Activated T-helper 9 cell treated with anti-CD3 and anti-CD28 coated beads, Interleukin-2, amount 50 U/mL, for 16 hours (primary cell): ENCODE results near the gene TARM1.

Source experiments
- DNase-seq: peaks from one replicate; pipeline ENCODE4 v3.0.0-alpha.2; 2020; ENCODE audit warnings: low read depth

Gene TARM1

DNA sequence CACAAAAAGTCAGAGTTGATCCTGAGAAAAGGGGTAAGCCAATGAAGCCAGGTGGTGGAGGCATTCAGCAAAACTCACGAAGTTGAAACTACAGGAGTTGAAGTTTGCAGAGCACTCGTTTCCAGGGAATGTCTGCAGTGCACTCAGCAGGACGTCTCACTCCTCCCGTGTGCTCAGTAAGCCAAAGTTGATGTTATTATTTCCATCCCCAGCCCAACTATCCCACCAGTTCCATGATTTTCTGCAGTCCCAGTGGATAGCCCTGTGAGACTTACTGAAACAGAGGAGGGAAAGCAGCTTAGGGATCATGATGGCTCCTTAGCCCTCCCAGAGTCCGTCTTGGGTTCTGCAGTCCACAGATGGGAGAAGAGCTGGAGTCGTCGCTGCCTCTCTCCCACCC is at the start of gene TARM1:
Gene TARM1 (minus strand): TSS at position 334 of the 400 bp plus-strand sequence. CDS start 25 bp downstream, at position 309.
- DNase-seq: no peak

DNA sequence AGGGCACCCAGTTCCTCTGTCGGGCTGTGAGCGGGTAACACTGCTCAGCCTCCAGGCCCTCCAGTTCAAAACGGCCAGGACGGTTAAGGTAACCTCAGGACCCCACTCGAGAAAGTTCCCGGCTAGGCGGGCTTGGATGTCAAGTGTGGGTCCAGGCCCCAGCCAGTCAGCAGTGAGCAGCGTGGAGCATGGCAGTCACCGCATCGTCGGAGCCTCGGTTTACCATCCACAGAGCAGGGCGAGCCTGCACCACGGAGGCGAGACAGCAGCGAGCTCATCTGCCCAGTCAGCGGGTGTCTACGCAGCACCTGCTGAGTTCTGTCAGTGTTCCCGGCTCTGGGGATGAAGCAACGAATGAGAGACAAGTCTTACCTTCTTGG is 48.4 kb upstream of the TARM1 start:
- DNase-seq: no peak

DNA sequence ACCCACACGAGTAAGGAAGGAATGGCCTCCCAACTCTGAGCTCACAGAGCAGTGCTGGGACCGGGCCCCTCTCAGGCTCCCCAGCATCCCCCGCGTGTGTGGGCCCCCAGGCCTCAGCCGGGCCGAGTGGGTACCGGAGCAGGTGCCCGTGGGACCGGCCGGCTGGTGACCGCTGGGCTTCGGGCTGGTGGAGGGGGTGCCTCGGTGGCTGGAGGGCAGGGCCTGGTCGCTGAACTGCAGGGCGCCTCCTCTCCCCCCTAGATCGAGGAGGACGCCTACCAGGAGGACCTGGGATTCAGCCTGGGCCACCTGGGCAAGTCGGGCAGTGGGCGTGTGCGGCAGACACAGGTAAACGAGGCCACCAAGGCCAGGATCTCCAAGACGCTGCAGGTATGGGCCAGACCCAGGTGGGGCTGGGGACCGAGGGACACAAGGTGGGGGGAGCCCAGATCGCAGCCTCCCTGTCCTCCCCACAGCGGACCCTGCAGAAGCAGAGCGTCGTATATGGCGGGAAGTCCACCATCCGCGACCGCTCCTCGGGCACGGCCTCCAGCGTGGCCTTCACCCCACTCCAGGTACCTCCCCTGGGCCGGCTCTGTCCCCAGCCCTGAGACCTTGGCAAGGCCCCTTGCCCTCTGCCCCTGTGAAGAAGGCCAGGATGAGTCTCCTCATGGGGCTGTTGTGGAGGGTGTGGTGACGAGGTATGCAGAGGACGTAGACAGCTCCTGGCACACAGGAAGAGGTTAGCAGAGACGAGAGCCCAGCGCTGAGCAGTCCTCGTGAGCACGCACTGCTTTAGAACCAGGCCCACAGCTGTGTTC is 47.8 kb upstream of the TARM1 start:
- DNase-seq: no peak

DNA sequence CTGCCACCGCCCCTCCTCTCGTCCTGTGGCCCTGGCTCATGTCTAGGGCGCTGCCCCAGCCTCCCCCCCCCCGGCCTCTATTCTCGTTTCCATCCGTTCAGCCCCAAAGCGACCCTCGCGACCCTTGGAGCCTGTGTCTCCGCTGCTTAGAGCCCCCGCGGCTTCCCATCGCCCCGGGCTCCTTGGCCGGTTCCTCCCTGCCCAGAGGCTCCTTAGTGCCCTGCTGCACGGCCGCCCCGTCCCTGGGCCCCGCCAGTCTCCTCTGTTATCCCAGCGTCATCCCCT is 47.2 kb upstream of the TARM1 start:
- DNase-seq: no peak

DNA sequence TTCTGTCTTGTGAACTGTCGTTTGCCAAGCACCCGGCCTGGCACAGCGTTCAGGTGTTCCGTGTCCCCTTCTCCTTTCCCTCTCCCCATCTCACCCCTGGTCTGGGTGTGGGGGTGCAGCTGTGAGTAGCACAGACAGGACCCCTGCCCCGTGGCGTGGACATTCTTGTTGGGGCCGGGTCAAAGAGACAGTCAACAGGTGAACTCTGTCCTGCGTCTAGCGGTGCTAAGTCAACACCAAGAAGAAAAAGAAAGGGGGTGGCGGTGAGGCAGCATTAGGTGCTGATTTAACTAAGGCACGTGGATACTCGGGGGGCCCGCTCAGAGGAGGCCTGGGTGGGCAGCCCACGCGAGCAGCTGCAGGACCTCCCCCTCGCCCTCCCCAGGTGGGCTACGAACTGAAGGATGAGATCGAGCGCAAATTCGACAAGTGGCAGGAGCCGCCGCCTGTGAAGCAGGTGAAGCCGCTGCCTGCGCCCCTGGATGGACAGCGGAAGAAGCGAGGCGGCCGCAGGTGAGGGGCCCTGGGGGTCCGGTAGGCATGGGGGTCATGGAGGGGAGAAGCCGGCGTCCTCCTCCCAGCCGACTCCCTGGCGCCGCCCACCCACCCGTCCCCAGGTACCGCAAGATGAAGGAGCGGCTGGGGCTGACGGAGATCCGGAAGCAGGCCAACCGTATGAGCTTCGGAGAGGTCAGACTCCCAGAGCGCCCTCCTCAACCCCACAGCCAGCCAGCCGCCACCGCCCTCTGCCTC is 46.7 kb upstream of the TARM1 start:
- DNase-seq: no peak

DNA sequence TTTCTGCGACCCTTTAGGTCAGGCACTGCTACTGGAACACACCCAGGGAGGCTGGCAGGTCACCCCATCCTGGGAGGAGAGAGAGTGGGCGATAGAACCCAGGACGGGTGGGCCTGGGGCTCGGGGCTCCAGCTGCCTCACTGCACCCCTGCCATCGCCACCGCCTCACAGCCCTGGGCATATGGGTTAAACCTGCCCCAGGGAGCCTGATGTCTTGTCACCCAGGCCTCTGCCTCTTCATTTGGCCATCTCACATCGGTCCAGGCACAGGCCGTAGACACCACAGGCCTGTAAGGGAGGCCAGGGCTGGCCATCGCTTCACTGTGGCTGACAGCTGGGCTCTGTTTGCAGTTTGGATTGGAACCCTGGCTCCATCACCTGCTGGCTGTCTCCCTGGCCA is 44.5 kb upstream of the TARM1 start:
- no peak for DNase-seq

DNA sequence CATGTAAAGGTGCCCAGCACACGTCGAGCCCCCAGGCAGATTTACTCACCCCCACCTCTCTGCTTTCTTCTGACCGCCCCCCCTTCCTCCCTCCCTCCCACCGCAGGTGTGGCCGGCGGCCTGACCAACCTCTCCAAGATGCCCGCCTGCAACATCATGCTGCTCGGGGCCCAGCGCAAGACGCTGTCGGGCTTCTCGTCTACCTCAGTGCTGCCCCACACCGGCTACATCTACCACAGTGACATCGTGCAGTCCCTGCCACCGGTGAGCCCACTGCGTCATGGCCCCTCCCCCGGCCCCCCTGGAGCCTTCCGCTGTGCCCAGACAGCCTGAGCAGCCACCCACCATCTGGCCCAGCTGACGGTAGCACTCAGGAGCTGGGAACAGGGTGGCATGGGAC is 43.2 kb upstream of the TARM1 start:
- no peak for DNase-seq

DNA sequence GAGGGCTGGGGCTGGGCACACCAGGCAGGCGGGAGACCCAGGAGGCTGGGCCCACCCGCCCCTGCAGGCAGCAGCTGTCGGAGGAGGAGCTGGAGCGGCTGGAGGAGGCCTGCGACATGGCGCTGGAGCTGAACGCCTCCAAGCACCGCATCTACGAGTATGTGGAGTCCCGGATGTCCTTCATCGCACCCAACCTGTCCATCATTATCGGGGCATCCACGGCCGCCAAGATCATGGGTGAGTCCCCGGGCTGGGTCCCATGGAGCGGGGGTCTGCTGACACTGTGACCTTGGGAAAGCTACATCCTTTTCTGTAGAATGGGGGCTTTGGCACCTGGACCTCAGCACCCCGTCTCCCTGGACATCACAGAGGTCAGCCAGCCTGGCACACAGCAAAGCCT is 42.5 kb upstream of the TARM1 start:
- DNase-seq: no peak

DNA sequence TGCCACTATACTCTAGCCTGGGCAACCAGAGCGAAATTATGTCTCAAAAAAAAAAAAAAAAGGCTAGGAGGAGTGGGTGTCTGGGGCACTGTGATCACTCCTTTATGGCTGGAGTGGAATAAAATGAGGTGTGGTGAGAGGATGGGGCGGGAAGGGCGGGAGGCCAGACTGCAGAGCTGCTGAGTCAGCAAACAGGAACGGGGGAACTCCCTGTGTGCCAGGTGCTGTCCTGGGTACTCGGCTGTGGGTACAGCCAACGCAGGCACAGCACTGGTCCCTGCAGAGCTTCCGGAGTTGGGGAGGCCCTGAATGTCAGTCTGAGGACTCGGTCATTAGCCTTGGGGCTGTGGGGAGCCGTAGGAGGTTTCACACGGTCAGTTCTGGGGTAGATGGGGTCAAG is 40.1 kb upstream of the TARM1 start:
- no peak for DNase-seq

DNA sequence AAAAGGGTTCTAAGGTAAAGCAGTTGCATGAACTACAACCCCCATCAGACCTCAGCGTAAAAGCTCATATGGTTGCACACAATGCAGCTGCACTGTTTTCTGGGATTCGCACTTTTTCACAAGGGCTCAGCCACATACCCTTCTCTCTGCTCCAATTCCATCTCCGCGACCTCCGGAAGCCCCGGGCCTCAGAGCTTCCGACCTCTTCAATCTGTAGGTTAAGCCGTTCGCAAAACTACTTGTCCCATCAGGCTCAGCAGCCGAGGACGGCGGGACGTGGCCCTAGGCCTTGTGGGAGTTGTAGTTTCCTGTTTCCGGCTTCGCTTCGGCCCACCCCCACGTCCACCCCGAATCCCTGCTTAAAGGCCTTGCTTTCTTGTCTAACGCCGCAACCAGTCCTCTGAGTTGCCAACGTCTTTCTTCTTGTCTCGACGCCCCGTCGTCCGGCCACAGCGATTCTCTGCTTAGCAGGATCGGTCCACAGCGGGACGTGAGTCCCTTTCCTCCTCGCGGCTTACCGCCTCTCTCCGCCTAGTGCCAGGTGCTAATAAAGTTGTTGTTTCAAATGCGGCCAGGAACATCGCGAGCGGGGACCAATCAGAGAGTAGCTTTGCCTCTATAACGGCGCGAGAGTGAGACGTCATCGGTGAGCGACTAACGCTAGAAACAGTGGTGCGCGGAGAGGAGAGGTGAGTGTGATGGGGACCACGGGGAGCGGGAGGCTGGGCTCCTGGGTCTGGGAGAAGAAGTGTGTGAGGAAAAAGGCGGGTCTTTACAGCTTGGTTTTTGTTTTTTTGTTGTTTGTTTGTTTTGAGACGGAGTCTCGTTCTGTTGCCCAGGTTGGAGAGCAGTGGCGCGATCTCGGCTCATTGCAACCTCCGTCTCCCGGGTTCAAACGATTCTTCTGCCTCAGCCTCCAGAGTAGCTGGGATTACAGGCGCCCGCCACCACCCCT is 34.2 kb upstream of the TARM1 start, which contains the start of the genes PRPF31 and TFPT:
Gene PRPF31 (plus strand): TSS at position 646 of the 955 bp plus-strand sequence. CDS start 2,525 bp downstream, outside the sequence.
Gene TFPT (minus strand): TSS at position 549 of the 955 bp plus-strand sequence. CDS start 388 bp downstream, at position 161.
- DNase-seq: peak; percentile 92

DNA sequence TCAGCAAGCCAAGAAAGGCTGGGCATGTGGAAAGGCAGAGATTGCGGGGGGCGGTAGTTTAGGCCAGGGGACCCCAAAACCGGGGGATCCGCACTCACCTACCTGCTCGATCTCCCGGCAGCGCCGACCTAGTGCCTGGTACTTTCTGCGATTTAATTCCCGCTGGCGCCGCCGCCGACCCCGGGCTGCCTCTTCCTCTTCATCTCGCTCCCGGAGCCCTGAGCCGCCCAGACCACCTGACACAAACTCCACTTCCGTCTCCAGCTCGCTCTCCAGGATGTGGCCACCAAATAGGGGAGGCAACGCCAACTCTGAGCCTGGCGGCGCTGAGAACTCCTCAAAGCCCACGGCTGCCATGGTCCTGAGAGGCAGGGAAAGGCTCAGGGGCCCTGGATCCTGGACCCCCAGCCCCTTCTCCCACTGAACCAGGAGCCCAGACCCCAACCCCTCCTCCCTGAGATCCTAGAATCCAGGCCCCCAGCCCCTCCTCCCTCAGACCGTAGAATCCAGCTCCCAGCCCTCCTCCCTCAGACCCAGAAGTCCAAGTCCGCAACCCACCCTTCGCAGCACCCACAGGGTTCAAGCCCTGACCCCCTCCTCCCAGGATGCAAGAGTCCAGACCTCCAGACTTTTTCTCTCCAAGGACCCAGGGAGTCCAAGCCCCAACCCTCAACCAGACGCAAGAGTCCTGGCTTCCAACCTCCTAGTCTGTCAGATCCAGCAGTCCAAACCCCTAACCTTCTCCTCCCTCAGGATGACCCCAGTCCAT is 33.4 kb upstream of the TARM1 start:
- DNase-seq: no peak

DNA sequence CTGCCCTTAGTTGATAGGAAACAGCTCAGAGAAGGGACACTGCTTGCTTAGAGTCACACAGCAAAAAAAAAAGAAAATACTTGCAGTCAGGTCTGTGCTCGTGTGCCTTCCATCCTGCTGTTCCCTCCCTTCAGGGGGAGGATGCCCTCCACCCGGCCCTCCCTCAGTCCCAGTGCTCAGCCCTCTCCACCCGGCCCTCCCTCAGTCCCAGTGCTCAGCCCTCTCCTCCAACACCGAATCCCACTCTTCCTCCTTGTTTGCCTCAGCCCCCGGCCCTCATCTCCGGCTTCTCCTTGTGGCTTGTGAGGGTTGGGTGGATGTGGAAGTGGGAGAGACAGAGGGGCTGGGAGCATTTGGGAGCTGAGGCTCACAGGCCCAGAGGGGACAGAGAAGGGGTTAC is 28.5 kb upstream of the TARM1 start:
- DNase-seq: no peak

DNA sequence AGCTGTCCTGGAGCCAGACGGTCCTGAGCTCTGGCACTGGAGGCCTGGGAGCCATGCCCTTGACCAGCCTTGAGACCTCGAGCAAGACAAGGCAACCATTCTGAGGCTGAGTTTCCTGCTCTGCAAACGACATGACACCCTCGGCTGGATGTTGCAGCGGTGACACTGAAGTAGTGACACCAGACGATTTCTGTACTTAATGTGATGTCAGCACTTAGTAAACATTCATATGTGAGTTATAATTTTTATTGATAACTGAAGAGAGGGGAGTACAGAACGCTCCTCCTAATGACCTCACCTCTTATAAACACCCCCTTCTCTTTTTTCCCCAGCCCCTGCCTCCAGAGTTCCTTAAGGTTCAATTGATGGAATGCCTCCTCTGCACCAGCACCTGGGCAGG is 27.3 kb upstream of the TARM1 start:
- no peak for DNase-seq

DNA sequence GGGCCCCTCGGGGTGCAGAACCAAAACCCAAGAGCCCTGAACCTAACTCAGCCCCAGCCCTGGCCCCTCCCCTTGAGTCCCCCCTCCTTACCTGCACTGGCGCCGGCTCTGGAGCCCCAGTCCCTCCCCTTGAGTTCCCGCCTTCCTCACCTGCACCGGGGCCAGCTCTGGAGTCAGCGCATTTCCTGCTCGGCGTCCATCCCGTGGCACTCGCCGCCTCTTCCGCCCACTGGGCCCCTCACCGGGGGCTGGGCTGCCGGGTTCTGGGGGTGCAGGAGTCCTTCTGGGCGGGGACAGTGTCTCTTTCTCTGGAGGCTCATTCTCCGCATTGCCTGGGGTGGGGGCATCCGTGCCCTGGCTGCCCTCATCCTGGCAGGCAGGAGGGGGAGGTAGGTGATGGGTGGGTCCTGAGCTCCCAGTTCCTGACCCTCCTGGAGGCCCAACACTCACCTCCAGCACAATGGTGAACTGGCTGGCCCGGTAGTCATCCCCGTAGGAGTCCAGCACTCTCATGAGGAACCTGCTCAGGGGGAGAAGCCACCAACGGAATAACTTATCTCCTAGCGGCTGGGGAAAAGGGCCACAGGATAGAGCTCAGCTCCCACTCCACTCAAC is 26.8 kb upstream of the TARM1 start:
- no peak for DNase-seq

DNA sequence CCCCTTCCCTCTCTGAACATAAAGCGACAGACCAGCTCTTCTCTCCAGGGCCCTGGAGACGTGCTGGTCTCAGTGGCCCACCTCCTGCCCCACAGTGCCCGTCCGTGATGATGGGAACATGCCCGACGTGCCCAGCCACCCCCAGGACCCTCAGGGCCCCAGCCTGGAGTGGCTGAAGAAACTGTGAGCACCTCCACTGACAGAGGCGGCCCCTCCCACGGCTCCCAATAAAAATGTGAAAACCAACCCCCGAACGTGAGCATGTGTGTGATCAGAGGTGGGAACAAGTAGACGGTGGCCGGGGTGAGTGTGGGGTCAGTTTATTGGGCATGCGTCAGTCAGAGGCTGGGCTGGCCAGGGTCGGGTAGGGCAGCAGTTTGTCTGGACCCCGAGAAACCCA is 25.6 kb upstream of the TARM1 start:
- no peak for DNase-seq

DNA sequence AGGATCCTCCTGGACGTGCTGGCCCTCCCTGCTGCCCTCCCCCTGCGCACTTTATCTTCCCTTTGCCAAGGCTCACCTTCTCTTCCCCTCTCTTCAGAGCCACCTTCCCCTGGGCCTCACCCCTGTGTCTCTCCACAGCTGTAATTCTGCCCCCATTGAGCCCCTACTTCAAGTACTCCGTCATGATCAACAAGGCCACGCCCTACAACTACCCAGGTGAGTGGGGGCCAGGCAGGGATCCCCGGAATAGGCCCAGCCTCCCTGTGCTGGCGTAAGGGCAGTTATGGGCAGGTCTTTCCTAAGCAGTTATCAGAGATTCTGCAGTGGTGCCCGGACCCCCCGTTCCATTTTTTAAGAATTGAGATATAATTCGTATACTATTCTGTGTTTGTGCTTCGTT is 24.6 kb upstream of the TARM1 start:
- DNase-seq: no peak

DNA sequence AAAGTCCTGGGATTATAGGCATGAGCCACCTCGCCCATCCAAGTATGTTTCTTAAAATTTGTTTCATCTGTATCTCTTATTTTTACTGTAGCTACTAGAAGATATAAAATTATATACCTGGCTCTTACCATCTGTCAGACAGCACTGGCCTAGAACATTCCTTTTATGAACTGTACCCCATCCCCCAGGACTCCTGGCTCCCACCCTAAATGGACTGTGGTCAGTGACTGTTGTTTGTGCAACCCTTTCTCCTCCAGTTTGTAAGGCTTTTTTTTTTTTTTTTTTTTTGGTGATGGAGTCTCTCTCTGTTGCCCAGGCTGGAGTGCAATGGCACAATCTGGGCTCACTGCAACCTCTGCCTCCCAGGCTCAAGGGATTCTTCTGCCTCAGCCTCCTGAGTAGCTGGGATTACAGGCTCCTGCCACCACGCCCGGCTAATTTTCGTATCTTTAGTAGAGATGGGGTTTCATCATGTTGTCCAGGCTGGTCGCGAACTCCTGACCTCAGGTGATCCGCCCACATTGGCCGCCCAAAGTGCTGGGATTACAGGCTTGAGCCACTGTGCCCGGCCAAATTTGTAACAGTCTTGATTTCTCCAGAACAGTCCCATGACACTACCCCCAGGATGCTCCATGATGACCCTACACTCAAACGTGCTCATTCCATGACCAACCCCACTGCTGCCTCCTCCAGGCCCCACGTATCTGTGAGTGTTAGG is 24.0 kb upstream of the TARM1 start:
- no peak for DNase-seq

DNA sequence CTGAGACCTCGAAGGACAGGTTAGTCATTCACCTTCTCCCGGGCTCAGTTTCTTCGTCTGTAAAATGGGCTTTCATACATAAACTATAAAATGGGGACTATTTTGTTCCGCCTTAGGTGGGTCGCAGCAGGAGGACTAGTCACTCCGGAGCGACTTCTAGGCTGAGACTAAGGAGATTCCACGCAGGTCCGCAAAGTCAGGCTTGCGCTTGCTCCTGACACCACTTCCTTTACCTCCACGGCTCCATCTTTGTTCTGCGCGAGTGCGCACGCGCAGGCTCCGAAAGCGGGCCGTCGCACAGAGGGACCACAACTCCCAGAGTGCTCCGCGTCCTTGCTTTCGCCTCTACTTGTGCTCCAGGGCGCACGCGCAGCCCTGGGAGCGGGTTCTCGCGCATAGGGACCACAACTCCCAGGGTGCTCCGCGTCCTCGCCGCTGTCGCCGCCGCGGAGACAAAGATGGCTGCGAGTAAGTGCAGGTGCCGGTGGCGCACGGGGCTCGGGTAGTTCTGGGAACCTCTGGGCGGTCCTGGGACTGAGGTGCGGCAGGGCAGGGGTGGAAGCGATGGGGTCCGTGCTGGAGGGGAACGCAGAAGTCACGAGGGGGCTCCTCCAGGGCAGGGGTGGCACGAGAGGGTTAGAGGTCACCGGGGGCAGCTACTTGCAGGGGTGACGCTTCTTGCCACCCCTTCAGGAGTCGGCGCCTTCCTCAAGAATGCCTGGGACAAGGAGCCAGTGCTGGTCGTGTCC is 21.4 kb upstream of the TARM1 start, which contains the start of gene NDUFA3:
Gene NDUFA3 (plus strand): TSS at position 435 of the 749 bp plus-strand sequence. CDS start 24 bp downstream, at position 459.
- peak; percentile 97 for DNase-seq

DNA sequence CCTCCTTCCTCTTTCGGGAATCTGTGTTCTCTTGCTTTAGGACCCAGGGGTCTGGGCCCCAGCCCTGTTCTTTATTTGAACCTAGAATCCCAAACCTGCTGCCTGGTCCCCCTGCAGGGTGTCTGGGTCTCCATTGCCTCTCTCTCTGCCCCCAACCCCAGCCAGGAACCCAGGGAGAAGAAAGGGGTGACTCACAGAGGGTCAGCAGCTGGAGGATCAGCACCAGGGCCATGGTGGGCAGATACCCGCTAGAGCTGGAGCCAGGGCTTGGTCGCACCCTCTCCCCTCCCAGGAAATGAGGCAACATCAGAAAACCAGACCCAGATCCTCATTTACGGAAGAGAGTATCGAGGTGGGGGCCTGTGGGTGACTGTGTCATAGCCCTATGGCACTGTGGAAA is 19.4 kb upstream of the TARM1 start, which contains the start of gene OSCAR:
Gene OSCAR (minus strand): TSS at position 243 of the 400 bp plus-strand sequence. CDS start 11 bp downstream, at position 232.
- DNase-seq: no peak
